Thyroid gland (tissue), 4 donors: ENCODE results near the gene TMED4.

Experiments used
- CTCF ChIP-seq, 6 experiments: fragments of 200-600 bp in 3 of 6; fragments of 450-650 bp in 3 of 6; sonication (generic) in 3 of 6; IDR thresholded peaks; one replicate each; pipeline ENCODE4 v1.5.1; 2016 to 2019; ENCODE audit warnings: antibody characterized with exemption in 6 of 6, mild to moderate bottlenecking in 2 of 6, inconsistent platforms in 1 of 6, moderate library complexity in 1 of 6
- POLR2A ChIP-seq, 2 donors: fragments of 450-650 bp; IDR thresholded peaks; one replicate each; pipeline ENCODE4 v1.6.1; 2017; ENCODE audit warnings: antibody characterized with exemption in 2 of 2, mild to moderate bottlenecking in 2 of 2, moderate library complexity in 1 of 2

- TF ChIP-seq POLR2A (IDR thresholded peaks at IDR 0.05): no peak
- no peak for TF ChIP-seq CTCF (IDR thresholded peaks at IDR 0.05)
Measured at GRCh38 chr7:44535348-44536064, 46.5 kb downstream of the TMED4 start.
